Left colon (tissue), 2 donors: ENCODE data around the gene CD68. TPM values are rescaled to one million over a fixed set of nuclear protein-coding genes. Genes with fewer than 3 reads are reported as not detected.

Experiments used
- ATAC-seq: fragments of 200-7000 bp; cut with Tn5 transposase; one replicate; pipeline ENCODE4 v1.9.1; 2020; ENCODE audit warnings: mild to moderate bottlenecking, moderate library complexity
- DNase-seq, 2 donors: peaks; one replicate each; pipeline ENCODE4 v3.0.0-alpha.2; 2020
- intact Hi-C, 2 donors: fragments of 100-400 bp; cut with DNase I in 1 of 2; cut with micrococcal nuclease in 1 of 2; formaldehyde crosslinking; loops; one replicate each; pipeline versions ENCODE4 v1.11.2 to v1.14.0; 2022; cut with DNase I, micrococcal nuclease
- long read RNA-seq: library from polyadenylated mRNA; unstranded; transcript quantifications from one replicate; pipeline ENCODE4 v2.0.0, GENCODE V29; 2021
- total RNA-seq, 2 donors: library from RNA; stranded (reverse); fragmentation: NEBNext Ultra II Directional; extraction: Animal tissue kit (Norgen Biotek cat#: 25700); gene quantifications; one replicate each; pipeline ENCODE4 v1.2.1, GENCODE V29; 2021
- donor health status: DM: no; HTN: no; CAD: no.
- donor health status: DM: yes; HTN: yes; CAD: no.

CD68 gene
- 10 to 100 TPM; 35.0 to 74.0 TPM for total RNA-seq
- long read RNA-seq, transcript CD68-201 (6 exons, 1,878 nt), result major isoform, 26 of 45 reads
- long read RNA-seq, partial matches to known transcripts, result 12 of 45 reads
- long read RNA-seq, other reads (novel, unspliced or antisense), result 4 of 45 reads

GRCh38 chr17:7579001-7579833 lies at the start of gene CD68:
Gene CD68, plus strand, starts transcription at chr17:7579638. Its CDS starts 40 bp downstream, at chr17:7579678.
- intact Hi-C loops, result loop anchor here in 1 of 2 donors (10.0 kb wide), 1 partner anchor 224 kb away; the partner anchor contains the start of genes KCTD11 and TMEM95
- ATAC-seq (peak; percentile 71), DNase-seq (peak; percentile 69 to 86)

GRCh38 chr17:7530023-7530900 lies 49.2 kb upstream of the CD68 start:
- DNase-seq, result no peak
- intact Hi-C loops, result no loop called here
- ATAC-seq, result no peak

- intact Hi-C loops, result no loop called here
- DNase-seq (no peak), ATAC-seq (no peak)
Observed at GRCh38 chr17:7538050-7538449, 41.4 kb upstream of the CD68 start.

- no peak for DNase-seq
- ATAC-seq, result no peak
- intact Hi-C loops, result no loop called here
Observed at GRCh38 chr17:7538891-7539545, 40.4 kb upstream of the CD68 start.

GRCh38 chr17:7541074-7541621 lies 38.3 kb upstream of the CD68 start:
- intact Hi-C loops, result no loop called here
- ATAC-seq (no peak), DNase-seq (no peak)

GRCh38 chr17:7544911-7545310 lies 34.5 kb upstream of the CD68 start:
- DNase-seq (no peak), ATAC-seq (no peak)
- intact Hi-C loops, result no loop called here

- DNase-seq, result peak; percentile 62 to 81
- peak; percentile 73 for ATAC-seq
- intact Hi-C loops, result no loop called here
Observed at GRCh38 chr17:7548585-7549400, 30.6 kb upstream of the CD68 start, which contains the start of gene TNFSF12. Gene TNFSF12, plus strand, starts transcription at chr17:7549058. Its CDS starts 96 bp downstream, at chr17:7549154.

GRCh38 chr17:7549401-7550055 lies 29.9 kb upstream of the CD68 start:
- intact Hi-C loops, result no loop called here
- peak; percentile 63 to 72 for DNase-seq
- ATAC-seq, result peak; percentile 74

- intact Hi-C loops, result no loop called here
- DNase-seq, result no peak
- no peak for ATAC-seq
Observed at GRCh38 chr17:7550344-7550743, 29.1 kb upstream of the CD68 start.

- intact Hi-C loops, result no loop called here
- ATAC-seq (no peak), DNase-seq (no peak)
Observed at GRCh38 chr17:7551396-7551795, 28.0 kb upstream of the CD68 start.

- DNase-seq, result no peak
- ATAC-seq, result no peak
- intact Hi-C loops, result no loop called here
Observed at GRCh38 chr17:7552621-7553051, 26.8 kb upstream of the CD68 start.

GRCh38 chr17:7553356-7553755 lies 26.1 kb upstream of the CD68 start:
- ATAC-seq, result no peak
- intact Hi-C loops, result no loop called here
- DNase-seq, result no peak

- DNase-seq, result no peak
- intact Hi-C loops, result no loop called here
- no peak for ATAC-seq
Observed at GRCh38 chr17:7555320-7555948, 24.0 kb upstream of the CD68 start.

- ATAC-seq (peak; percentile 40), DNase-seq (peak; percentile 72 to 76)
- intact Hi-C loops, result no loop called here
Observed at GRCh38 chr17:7556627-7557026, 22.8 kb upstream of the CD68 start.

- ATAC-seq (peak; percentile 46), DNase-seq (peak; percentile 68 to 83)
- intact Hi-C loops, result no loop called here
Observed at GRCh38 chr17:7557147-7557764, 22.2 kb upstream of the CD68 start.

GRCh38 chr17:7557775-7558543 lies 21.5 kb upstream of the CD68 start:
- ATAC-seq (peak; percentile 67), DNase-seq (peak; percentile 91 to 97)
- intact Hi-C loops, result no loop called here
